SKM-1 treated with dmso at 0.1 percent for 144 hours (cell line): ENCODE measurements around the gene IFT172.
"Not testable (repeated sequence)": the region's sequence is repeated elsewhere in the genome, so short reads cannot be mapped to it uniquely, and the experiment has no call there.

ENCODE experiments used
- DNase-seq: peaks from one replicate; lab custom pipeline; 2025; ENCODE audit not compliant: unreplicated experiment; lab: John Stamatoyannopoulos, UW

Gene IFT172

GRCh38 chr2:27428213-27428977, 61.1 kb downstream of the IFT172 start, which contains the start of gene NRBP1:
Gene NRBP1 (plus strand): TSS chr2:27428631. CDS start chr2:27433274, 4,643 bp downstream.
- peak; percentile 78 for DNase-seq

DNA sequence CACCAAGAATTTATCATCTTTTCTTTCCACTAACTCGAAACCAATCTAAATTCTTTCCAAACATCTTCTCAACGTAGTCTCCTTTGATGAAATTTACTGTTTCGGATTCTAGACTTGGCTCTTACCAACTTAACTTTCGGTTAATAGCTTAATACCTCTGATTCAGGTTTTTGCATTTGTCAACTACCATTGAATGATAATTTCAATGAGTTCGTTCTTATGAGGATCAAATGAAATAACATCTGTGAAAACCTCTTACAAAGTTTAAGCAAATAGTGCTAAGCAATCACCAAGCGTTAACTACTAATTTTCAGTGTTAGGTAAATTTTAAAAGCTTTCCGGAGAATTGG, 61.7 kb downstream of the IFT172 start:
- no peak for DNase-seq

- not testable (repeated sequence) for DNase-seq
Measured at GRCh38 chr2:27425039-27425438, 64.5 kb downstream of the IFT172 start.

GRCh38 chr2:27422958-27423357, 66.6 kb downstream of the IFT172 start:
- no peak for DNase-seq

- DNase-seq = no peak
Measured at GRCh38 chr2:27421660-27422250, 67.8 kb downstream of the IFT172 start.

GRCh38 chr2:27420996-27421395, 68.5 kb downstream of the IFT172 start:
- DNase-seq = no peak

- DNase-seq = no peak
Measured at GRCh38 chr2:27416151-27416550, 73.4 kb downstream of the IFT172 start.

DNA sequence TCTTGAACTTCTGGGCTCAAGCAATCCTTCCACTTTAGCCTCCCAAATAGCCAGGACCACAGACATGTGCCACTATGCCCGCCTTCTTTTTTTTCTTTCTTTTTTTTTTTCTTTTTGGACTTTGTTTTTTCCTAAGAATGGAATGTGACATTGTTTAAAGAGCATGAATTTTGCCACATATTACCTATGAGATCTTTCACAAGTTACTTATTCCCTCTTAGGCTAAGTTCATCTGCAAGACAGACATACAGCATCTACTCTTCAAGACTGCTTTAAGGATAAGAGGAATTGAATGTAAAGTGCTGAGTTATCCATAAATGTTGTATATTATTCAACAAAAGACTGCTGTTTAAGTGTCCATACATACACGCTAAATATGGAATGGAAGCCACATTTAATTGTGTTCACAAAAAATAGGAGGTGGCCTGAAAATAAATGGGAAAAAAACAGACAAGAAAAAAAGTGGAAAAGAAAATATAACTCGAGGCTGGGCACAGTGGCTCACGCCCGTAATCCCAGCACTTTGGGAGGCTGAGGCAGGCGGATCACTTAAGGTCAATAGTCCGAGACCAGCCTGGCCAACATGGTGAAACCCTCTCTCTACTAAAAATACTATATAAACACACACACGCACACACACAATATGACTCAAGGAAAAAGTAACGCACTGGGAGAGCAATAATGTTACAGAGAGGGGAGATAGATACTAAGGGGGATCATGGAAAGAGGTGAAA, 77.0 kb downstream of the IFT172 start:
- no peak for DNase-seq

GRCh38 chr2:27409321-27410073, 80.0 kb downstream of the IFT172 start, which contains the start of gene PPM1G:
Gene PPM1G (minus strand): TSS chr2:27409591. CDS start chr2:27409422, 169 bp downstream.
- peak; percentile 91 for DNase-seq

- no peak for DNase-seq
Measured at GRCh38 chr2:27408601-27409320, 80.8 kb downstream of the IFT172 start.

DNA sequence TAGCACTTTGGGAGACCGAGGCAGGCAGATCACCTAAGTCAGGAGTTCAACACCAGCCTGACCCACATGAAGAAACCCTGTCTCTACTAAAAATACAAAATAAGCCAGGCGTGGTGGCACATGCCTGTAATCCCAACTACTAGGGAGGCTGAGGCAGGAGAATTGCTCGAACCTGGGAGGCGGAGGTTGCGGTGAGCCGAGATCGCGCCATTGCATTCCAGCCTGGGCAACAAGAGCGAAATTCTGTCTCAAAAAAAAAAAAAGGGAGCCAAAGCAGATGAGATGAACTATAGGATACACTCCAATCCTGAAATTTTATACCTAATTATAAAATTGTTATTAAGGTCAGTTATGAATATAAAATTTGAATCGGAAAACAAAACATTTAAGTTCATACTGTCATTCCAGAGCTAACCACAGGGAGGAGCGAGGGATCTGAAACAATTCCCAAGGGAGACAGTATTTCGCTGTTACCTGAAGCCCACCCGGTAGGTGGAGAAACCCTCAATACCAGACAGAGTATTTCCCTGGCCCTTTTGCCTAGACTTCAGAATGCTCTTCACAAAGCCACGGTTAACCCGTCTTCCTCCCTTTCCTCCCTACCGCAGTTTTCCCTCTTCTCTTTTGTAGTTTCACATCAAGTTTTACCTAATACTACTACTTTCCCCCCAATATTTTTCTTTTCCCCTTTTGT, 81.6 kb downstream of the IFT172 start:
- no peak for DNase-seq

DNA sequence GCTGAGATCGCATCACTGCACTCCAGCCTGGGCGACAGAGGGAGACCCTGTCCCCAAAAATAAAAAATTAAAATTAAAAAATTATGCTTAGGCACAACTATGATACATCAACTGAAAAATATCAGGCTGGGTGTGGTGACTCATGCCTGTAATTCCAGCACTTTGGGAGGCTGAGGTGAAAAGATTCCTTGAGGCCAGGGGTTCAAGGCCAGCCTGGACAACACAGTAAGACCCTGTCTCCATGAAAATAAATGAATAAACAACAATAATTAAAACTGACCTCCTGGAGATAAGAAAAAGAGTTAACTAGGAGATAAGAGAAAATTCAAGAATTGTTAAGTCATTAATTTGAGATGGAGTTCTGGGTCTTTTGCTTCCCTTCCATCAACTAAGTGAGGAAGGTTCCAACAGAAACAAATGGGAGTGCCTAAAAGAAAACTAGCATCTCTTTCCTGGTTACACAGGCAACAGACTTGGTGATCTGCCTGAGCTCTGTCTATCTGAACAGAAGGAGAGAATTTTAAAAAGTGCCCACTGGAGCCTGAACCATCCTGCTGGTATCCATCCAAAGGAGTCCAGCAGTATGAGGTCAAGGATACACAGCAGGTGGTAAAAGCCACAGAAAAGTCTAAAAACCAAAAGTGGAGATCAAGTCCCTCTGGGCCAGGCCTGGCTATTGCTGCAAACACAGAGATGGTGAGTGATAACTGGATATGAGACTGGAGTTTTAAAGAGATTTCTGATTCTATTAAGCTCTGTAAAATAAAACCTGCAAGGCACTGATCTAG, 89.0 kb downstream of the IFT172 start:
- DNase-seq = no peak

DNA sequence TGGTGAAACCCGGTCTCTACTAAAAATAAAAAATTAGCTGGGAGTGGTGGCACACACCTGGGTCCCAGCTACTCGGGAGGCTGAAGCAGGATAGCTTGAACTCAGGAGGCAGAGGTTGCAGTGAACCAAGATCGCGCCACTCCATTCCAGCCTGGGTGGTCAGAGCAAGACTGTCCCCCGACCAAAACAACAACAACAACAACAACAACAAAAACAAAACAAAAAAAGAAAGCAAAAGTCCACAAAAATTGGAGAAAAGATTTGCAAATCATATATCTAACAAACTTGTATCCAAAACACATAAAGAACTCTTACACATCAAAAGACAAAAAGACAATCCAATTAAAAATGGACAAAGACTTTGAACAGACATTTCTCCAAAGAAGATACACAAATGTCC, 90.6 kb downstream of the IFT172 start:
- DNase-seq = no peak
